GM19238 (cell line): ENCODE results near the gene RSPO1.
A peak's percentile ranks its signal among the peaks of the same experiment; 100 is the strongest.
"Not testable (repeated sequence)": the region's sequence is repeated elsewhere in the genome, so short reads cannot be mapped to it uniquely, and the experiment has no call there.

Source experiments
- DNase-seq: peaks from one replicate; pipeline ENCODE4 v3.0.0; 2011; ENCODE audit warnings: low spot score; ENCODE audit not compliant: insufficient read length

RSPO1 gene

DNA sequence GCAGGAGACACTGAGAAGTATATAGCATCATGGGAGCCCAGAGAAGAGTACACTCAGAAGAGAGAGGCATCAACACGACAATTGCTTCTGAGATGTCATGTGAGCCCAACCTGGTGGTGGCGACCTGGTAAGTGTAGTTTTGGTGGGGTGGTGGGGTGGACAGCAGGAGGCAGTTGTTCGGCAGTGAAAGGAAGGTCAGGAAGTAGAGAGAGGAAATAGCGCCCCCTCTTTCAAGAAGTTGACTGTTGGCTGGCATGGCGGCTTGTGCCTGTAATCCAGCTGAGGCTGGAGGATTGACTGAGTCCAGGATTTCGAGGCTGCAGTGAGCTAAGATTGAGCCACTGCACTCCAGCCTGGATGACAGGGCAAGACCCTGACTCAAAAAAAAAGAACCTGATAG is 12.6 kb downstream of the RSPO1 start:
- no peak for DNase-seq

DNA sequence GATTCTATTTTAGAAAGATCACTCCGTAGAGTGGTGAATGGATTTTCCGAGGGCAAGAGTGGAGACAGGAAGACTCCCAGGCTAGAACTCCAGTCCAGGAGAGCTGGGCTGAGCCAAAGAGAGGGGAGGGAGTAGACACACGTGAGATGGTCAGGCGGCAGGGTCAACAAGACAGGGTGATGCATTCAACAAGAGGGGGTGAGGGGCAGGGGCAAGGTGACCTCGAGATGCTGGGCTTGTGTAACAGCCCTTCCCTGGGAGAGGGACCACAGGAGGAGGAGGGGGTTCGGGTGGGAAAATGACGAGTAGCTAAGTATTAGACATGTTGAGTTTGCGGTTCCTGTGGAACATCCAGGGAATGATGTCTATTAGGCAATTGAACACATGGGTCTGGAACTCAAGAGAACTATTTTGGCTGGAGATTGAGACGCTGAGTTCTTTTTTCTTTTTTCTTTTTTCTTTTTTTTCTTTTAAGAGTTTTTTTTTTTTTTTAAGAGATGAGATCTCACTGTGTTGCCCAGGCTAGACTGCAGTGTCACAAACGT is 13.3 kb downstream of the RSPO1 start:
- no peak for DNase-seq

DNA sequence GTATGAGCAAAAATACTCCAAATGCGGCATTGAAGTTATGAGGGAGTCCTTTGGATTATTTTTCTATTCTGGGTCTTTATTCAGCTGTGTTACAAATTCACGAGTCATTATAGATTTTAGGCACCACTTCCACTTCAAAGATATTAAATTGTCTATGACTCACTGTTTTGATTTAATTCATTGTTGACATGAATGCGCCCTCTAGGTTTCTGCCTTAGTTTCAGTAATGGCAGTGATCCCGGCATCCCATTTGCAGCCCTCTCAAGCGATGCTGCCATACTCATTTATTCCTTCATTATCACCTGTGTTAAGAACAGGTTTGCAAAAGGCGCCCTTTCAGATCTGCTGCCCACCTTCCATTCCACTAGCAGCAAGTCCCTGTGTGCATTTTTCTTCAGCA is 14.0 kb downstream of the RSPO1 start:
- DNase-seq = no peak

DNA sequence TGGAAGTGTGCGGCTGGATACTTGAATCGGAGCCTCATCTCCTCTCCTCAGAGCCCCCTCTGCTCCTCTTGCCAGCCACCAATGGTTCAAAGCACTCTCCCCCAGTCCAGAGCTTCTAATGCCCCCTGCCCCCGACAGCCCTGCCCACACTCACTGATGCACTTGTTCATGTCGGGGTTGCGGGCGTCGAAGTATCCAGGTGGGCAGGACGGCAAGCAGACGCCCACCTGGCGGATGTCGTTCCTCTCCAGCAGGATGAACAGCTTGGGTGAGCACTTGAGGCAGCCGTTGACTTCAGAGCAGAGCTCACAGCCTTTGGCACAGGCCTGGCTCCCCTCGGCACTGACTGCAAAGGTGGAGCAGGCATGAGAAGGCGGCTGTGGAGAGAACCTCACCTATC is 18.4 kb downstream of the RSPO1 start:
- DNase-seq = no peak

DNA sequence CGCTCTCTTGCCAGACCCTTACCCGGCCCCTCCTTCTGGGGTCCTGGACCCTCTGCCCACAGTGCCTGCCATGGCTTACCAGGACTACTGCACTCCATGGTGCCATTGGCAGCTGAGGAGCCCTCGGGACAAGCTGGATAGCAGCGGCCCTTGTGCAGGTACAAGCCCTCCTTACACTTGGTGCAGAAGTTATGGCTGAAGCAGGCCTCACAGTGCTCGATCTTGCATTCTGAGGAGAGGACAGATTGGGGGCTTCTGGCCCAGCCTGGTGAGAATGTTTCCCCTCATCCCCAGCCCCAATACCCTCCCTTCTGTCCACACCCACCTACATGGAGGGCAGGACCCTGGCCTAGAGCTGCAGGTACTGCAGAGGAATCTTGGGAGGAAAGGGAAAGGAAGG is 20.6 kb downstream of the RSPO1 start:
- no peak for DNase-seq

DNA sequence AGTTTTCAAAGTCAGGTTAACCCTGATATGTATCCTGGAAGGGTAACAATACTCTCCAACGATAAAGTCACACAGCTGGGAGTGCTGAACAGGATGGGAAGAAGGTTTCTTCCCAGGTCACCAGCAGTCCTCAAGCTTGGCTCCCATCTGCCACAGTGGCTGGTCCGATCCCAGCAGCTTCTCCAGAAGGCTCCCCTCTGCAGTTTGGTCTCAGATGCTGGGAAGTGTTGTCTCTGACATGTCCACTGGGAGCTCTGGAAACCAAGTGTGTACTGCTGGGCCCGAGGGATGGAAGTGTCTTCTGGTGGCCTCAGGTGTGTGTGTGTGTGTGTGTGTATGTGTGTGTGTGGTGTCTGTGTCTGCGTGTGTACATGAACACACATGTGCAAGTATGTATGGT is 22.5 kb downstream of the RSPO1 start:
- no peak for DNase-seq

DNA sequence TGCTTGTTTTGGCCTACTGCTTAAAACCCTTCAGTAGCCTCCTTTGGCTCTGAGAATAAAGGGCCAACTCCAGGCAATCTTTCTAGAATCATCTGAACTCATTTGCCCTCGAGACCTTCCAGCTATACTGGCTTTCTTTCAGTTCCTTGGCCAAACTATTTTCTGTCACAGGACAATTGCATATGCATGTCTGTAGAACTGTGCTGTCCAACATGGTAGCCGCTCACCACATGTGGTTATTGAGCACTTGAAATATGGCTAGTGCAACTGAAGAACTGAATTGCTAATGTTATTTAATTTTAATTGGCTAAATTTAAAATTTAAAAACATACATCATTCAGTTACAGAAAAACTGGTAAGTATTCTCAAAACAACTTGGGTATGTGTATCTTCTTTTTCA is 24.7 kb downstream of the RSPO1 start:
- no peak for DNase-seq

DNA sequence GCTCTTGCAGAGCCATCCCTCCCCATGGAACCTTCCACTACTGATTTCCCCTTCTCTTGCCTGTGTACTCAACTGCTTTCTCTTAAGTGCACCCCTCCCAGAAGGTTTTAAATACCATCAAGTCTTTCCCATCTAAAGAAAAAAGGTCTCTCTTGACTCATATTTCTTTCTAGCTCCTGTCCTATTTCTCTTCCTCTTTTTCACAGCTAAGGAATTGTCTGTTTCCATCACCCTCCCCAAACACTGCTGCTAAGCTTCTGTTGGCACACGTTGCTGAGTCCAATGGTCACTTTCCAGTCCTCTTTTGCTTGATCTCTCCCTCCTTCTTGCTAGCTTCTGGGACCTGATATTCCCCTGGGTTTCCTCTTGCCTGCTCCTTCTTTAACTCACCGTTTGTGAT is 25.7 kb downstream of the RSPO1 start:
- no peak for DNase-seq

DNA sequence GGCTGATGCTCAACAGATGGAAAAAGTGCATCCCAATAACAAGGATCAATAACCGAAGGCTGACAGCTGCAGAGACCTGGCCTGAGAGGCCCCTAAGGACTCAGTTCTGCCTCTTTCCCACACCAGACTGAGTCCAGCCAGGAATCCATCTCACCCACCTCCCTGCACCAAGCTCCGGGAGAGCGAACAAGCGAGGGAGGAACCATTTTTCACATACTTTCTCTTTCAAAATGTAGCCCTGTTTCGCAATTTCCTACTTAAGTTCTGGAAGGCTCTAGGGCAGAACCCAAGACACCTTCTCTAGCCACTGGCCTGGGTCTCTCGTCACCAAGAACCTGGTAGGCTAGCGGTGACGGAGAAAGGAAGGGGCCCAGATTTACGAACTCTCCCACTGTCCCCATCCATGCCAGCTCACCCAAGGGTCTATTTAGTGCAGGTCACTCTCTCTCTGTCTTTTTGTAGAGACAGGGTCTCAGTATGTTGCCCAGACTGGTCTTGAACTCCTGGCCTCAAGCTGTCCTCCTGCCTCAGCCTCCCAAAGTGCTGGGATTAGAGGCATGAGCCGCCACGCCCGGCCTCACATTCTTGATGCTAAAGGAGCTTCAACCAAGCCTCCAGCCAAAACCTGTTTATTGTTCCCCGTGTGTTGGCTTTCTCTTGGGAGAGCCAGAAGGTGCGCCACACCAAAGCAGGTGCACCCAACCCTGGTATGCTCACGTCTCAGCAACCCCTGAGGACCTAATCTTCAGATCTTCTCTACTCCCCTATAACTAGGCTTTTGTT is 28.0 kb downstream of the RSPO1 start:
- no peak for DNase-seq

DNA sequence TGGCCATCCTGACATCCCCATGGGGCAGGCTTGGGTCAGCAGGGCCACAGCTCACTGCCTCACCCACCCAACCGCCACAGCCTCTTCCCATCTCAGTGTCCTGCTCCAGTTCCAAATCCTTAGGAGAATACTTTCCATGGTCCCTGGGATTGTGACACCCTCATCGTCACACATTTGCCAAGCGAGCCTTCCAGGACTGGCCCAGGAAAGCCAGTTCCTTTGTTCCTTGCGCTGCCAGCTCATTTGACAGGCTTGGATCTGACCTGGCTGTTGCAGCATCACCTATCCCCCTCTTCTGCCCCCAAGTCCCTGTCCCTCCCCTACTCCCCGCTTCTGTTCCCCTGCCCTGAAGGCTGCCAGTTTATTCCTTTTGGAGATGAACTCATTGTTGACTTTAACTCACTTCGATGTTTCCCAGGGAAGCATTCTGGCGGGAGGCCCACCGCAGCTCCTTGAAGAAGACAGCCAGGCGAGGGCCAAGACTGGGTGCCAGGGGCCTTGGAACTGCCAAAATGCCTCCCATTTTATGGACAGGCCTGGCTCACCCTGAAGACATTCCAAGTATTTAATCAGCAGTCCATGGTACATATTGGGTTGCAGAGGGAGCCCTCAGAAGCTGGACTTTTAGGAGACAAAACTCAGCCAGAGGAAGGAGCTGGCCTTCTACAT is 28.8 kb downstream of the RSPO1 start:
- DNase-seq = no peak

DNA sequence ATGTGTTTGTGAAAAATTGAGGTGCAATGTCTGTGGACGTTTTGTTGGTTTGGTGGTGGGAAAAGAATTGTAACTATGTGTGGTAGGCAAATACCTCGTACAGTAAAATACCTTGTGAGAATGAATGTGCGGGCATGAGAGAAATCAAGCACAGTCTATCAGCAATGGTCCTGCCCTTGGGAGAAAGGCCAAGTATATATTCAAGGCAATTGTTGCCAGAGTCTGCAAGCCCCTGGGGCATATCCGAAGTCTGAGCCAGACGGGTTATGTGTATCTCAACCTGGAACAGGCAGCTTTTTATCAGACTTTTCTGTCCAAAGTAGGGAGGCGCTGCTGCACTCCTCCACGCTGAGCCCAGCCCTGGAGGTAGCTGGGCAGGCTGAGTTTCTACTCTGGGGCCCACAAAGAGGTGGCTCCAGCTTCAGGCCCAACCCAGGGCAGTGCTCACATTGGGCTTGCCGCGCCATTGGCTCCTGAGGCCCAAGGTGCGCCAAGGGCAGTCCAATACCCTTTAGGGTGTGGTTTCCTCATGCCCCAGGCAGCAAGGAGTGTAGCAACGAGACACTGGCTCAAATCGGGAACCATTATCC is 29.5 kb downstream of the RSPO1 start:
- DNase-seq = no peak

DNA sequence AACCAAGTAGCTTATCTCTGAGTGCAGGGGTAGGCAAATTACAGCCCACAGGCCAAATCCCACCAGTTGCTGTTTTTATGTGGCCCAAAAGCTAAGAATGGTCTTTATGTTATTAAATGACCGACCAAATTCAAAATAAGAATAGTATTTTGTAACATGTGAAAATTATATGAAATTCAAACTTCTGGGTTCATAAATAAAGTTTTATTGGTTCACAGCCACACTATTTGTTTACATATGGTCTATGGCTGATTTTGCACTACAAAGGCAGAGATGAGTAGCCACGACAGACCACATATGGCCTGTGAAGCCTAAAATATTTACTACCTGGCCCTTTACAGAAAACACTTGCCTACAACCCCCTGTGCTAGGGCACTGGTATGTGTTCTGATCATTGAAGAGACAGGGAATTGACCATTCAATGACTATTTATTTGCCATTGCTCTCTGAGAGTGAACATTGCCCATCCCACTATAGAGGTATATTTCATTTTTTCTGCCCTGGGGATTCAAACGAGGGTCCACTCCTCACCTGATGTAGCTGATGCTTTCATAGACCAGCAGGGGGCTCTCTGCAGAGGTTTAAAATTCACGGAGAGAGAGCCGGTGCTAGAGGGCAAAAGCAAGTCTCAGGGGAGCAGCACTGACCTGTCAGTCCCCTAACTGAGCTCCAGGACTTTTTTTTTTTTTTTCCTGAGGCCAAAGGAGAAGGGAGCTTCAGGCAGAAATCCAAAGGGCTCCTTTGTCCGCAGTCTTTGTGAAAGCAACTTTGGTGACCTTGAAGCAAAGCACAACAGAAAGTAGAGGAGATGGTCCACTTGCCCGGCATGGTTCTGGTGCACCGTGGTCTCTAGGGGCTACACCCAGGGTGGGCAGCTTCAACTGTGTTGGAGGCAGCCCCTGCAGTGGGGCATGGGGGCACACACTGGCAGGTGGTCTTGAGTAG is 31.7 kb downstream of the RSPO1 start:
- peak; percentile 44 for DNase-seq

DNA sequence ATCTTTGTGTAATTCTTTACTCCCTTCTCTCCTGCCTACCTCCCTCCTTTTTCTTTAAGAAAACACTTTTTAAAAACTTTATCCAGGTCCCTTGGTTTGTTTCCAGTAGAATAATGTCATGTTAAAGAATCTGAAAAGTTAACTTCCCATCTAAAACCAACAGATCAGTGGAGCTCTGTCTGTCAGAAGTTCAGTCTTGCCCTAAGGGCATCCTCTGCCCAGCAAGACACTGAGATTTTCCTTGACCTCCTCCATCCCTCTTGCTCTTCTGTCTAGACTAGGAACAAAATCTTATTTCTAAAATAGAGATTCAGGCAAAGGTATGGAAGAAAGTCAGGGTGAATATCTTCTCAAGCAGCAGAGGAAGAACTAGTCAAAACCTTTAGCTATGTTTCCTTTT is 33.3 kb downstream of the RSPO1 start:
- DNase-seq = no peak

DNA sequence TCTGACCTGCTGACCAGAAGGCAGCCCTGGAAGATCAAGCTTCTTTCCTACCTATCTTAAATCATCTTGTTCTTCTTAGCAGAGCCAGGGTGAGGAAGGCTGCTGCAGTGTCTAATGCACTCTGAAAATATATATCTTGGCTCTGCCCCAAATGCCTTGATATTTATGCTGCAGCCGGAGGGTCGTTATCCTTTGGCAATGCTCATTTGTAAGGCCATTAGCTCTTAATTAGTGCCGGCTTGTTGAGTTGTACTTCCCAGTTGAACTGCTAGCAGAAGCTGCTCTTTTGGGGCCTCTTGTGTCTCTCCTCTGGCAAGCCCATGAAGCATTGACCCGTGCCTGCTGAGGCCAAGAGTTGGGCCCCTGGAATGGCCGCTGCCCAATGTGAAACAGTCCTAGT is 34.8 kb downstream of the RSPO1 start:
- DNase-seq = no peak

DNA sequence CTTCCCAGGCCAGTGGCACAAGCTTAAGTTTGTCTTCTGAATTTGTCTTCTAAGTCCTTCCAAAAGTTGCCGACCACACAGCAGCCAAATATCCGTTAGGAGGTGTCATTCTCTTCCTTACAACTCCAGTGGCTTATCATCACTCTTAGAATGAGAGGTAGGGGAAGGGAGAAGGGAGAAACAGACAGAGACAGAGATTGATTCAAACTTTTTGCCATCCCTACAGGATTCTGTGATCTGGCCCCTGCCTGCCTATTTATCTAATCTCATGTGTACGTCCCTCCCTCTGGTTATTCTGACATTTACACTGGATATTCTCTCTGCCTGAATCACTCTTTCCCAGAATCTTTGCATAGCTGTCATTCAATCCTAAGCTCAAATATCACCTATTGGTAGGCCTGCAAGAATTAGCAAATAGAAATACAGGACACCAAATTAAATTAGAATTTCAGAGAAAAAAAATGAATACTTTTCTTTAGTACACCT is 38.5 kb downstream of the RSPO1 start:
- no peak for DNase-seq

DNA sequence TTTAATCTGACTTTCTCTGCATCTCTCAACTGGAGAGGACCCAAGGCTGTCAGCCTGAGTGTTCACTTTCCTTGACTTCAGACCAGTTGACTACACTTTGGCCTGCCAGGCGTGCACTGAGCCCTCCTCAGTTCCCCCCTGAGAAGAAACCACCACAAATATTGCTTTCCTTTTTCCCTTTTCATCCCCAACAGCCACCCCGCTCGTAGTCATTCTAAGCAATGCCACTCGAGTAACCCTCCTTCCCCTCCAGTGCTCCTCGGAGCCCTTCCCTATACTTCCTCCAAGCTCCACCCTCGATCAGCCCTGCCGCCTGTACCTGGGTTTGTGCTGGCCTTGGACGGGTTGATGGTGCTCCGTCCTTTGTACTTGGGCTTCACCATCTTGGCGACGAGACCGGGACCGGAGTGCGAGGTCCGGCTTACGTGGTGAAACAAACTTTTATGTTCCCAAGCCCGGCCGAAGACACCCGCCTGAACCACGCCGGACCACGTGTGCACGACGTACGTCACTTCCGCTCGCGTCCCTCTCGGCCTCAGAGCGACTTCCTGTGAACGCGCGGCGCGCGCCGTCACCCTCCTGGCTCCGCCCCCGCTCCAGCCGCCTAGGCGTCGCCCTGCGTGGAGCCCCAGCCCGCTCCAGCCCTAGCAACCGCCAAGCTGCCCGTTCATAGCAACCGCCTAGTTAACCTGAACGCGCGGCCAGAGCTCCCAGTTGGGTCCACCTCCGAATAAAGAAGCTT is 39.1 kb downstream of the RSPO1 start, which contains the start of gene GNL2:
Gene GNL2 (minus strand): TSS at position 498 of the 742 bp plus-strand sequence. CDS start 115 bp downstream, at position 383.
- DNase-seq = peak; percentile 98

DNA sequence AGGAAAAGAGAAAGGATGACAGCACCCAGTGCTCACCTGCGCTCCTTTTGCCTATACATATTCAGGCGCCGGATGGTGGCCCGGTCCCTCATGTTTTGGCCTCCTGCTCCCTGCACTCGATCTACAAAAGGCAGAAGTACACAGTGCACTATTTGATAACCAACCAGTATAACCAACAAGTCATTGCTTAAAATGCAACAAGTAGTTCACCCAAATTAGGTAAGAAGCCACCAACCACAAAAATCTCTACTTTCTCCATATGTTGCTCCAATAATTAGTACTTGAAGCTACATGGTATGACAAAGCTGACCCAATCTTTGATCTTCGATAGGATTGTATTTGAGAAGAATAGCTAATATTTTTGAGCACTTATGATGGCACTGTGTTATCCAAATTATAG is 41.0 kb downstream of the RSPO1 start:
- DNase-seq = no peak

DNA sequence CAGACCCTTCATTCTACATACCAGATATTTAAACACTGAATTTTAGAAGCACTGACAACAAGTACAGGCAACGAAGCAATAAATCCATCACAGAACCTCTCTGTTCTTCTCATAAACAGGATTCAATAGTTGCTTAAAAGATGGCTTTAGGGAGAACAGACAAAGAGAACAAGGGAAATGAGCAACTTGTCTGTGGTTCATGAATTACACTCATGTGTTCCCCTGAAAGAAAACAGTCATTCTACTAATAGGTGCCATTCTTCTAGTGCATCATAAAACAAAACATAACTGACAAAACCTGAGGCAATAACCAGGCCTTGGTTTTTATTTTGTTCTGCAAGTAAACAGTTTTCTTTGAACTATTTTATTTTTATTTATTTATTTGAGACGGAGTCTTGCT is 45.8 kb downstream of the RSPO1 start:
- no peak for DNase-seq

DNA sequence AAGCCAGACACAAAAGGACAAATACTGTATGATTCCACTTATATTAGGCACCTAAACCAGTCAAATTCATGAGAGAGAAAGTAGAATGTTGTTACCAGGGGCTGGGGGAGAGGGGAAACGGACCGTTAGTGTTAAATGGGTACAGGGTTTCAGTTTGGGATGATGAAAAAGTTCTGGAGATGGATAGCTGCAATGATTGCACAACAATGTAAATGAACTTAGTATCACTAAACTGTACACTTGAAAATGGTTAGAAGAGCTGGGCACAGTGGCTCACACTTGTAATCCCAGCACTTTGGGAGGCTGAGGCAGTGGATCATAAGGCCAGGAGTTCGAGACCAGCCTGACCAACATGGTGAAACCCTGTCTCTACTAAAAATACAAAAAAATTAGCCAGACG is 50.1 kb downstream of the RSPO1 start:
- not testable (repeated sequence) for DNase-seq

DNA sequence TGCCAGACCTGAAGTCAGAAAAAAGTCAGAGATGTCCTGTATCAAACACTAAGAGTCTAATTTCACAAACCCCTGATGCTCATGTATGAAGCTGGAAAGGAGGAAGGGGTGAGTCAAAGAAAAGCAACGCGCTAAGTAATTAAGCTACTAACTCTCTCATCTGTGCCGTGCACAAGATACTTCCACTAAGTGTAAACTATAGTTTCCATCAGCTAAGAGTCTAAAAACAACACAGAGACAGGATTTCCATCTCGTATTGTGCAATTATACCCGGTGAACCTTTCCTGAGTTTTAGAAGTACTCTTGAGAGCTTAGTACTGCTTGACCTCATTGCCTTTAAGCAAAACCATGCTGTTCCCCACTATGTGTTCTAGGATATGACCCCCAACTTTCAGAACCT is 59.0 kb downstream of the RSPO1 start:
- DNase-seq = no peak
